ENCODE data around the gene CHP2.
"Not testable (repeated sequence)": the region's sequence is repeated elsewhere in the genome, so short reads cannot be mapped to it uniquely, and the experiment has no call there.

DNA sequence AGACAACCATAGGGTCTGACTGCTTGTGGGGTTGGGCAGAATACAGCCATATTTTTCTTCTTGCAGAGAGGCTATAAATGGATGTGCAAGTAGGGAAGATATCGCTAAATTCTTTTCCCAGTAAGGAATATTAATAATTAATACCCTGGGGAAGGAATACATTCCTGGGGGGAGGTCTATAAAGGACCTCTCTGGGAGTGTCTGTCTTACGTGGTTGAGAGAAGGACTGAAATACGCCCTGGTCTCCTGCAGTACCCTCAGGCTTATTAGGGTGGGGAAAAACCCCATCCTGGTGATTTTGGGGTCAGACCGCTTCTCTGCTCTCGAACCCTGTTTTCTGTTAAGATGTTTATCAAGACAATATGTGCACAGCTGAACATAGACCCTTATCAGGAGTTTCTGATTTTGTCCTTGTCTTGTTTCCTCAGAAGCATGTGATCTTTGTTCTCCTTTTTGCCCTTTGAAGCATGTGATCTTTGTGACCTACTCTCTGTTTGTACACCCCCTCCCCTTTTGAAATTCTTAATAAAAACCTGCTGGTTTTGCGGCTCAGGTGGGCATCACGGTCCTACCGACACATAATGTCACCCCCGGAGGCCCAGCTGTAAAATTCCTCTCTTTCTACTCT lies 32.1 kb upstream of the CHP2 start:
- TF ChIP-seq, protein P1, sequence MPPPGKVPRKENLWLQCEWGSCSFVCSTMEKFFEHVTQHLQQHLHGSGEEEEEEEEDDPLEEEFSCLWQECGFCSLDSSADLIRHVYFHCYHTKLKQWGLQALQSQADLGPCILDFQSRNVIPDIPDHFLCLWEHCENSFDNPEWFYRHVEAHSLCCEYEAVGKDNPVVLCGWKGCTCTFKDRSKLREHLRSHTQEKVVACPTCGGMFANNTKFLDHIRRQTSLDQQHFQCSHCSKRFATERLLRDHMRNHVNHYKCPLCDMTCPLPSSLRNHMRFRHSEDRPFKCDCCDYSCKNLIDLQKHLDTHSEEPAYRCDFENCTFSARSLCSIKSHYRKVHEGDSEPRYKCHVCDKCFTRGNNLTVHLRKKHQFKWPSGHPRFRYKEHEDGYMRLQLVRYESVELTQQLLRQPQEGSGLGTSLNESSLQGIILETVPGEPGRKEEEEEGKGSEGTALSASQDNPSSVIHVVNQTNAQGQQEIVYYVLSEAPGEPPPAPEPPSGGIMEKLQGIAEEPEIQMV (CRISPR knock-in tag; IDR thresholded peaks at IDR 0.05; ENCODE audit: low read depth), result not testable (repeated sequence)
- TF ChIP-seq POLR2AphosphoS5 (IDR thresholded peaks at IDR 0.05; ENCODE audit: low read depth, low read length); EZH2 (conservative IDR thresholded peaks at IDR 0.05; ENCODE audit: low read depth, low read length); TAF1 (CRISPR knock-in tag; IDR thresholded peaks at IDR 0.05); REL (CRISPR knock-in tag; conservative IDR thresholded peaks at IDR 0.05); HOXA9 (CRISPR knock-in tag; IDR thresholded peaks at IDR 0.05; ENCODE audit: borderline replicate concordance): not testable (repeated sequence)
- TF ChIP-seq, protein P2, sequence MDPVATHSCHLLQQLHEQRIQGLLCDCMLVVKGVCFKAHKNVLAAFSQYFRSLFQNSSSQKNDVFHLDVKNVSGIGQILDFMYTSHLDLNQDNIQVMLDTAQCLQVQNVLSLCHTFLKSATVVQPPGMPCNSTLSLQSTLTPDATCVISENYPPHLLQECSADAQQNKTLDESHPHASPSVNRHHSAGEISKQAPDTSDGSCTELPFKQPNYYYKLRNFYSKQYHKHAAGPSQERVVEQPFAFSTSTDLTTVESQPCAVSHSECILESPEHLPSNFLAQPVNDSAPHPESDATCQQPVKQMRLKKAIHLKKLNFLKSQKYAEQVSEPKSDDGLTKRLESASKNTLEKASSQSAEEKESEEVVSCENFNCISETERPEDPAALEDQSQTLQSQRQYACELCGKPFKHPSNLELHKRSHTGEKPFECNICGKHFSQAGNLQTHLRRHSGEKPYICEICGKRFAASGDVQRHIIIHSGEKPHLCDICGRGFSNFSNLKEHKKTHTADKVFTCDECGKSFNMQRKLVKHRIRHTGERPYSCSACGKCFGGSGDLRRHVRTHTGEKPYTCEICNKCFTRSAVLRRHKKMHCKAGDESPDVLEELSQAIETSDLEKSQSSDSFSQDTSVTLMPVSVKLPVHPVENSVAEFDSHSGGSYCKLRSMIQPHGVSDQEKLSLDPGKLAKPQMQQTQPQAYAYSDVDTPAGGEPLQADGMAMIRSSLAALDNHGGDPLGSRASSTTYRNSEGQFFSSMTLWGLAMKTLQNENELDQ (CRISPR knock-in tag; IDR thresholded peaks at IDR 0.05; ENCODE audit: borderline replicate concordance), result not testable (repeated sequence)

All from HepG2 (cell line).